ENCODE data around the gene UBASH3B. TPM values are rescaled to one million over a fixed set of nuclear protein-coding genes. Genes with fewer than 3 reads are reported as not detected.
"Not testable (repeated sequence)": the region's sequence is repeated elsewhere in the genome, so short reads cannot be mapped to it uniquely, and the experiment has no call there.

The UBASH3B gene
- total and polyA plus RNA-seq, 7 donors: 1.4 to 17.5 (median 8.5) TPM

- peak in 2 of 4 donors; percentile 23 to 61 for ATAC-seq
- intact Hi-C loops (cut with DNase I): loop anchor here (2.0 to 5.0 kb wide), 3 partner anchors 57 to 273 kb away; no protein-coding TSS in a partner anchor
Observed at GRCh38 chr11:122853971-122854446, 198.5 kb downstream of the UBASH3B start.

GRCh38 chr11:122861631-122862030 lies 206.1 kb downstream of the UBASH3B start:
- no peaks in the 10 kb centered on the region for H3K36me3 ChIP-seq (ENCODE audit: insufficient read depth in 1 of 2, low read depth in 1 of 2)
- H3K27ac ChIP-seq: no peak overlapping the region
- TF ChIP-seq CTCF (IDR thresholded peaks at IDR 0.05): no peak
- no peak for DNase-seq
- 81 to 88% (median 86%) methylated on average over 3 of the region's 3 CpGs for WGBS, 3 donors
- peaks cover 1 to 12% (median 5%) of the 10 kb centered on the region in 3 donors for H3K27me3 ChIP-seq (ENCODE audit: insufficient read depth in 3 of 3, low read length in 2 of 3)
- intact Hi-C loops (cut with DNase I): loop anchor here (2.0 to 10.0 kb wide), 2 partner anchors 161 to 163 kb away; no protein-coding TSS in a partner anchor
- no peak overlapping the region for H3K4me3 ChIP-seq
- ATAC-seq: no peak
- no peaks in the 10 kb centered on the region for H3K4me1 ChIP-seq
- H3K9me3 ChIP-seq: no peaks in the 10 kb centered on the region

More at GRCh38 chr11:122853971-122854446, 198.5 kb downstream of the UBASH3B start:
- Histone ChIP-seq H3K36me3 (ENCODE audit: insufficient read depth in 1 of 2, low read depth in 1 of 2) (no peaks in the 10 kb centered on the region), H3K27me3 (ENCODE audit: insufficient read depth in 3 of 3, low read length in 2 of 3) (no peaks in the 10 kb centered on the region), H3K4me1 (no peaks in the 10 kb centered on the region), H3K27ac (no peak overlapping the region), H3K4me3 (no peak overlapping the region), H3K9me3 (no peaks in the 10 kb centered on the region)
- DNase-seq: no peak
- 32 to 34% (median 34%) methylated on average over 3 of the region's 3 CpGs for WGBS, 3 donors
- peak; percentile 63 for TF ChIP-seq CTCF (IDR thresholded peaks at IDR 0.05)

GRCh38 chr11:122862091-122862490 lies 206.6 kb downstream of the UBASH3B start:
- ATAC-seq: no peak
- no peak for TF ChIP-seq CTCF (IDR thresholded peaks at IDR 0.05)
- WGBS, 3 donors: 85 to 98% (median 94%) methylated on average over 1 of the region's 1 CpG
- Histone ChIP-seq H3K9me3 (no peaks in the 10 kb centered on the region), H3K36me3 (ENCODE audit: insufficient read depth in 1 of 2, low read depth in 1 of 2) (no peaks in the 10 kb centered on the region), H3K27me3 (ENCODE audit: insufficient read depth in 3 of 3, low read length in 2 of 3) (peaks cover 3 to 12% (median 5%) of the 10 kb centered on the region in 3 donors), H3K4me1 (no peaks in the 10 kb centered on the region), H3K27ac (no peak overlapping the region), H3K4me3 (no peak overlapping the region)
- DNase-seq: no peak
- intact Hi-C loops (cut with DNase I): loop anchor here (2.0 to 10.0 kb wide), 2 partner anchors 161 to 163 kb away; no protein-coding TSS in a partner anchor

GRCh38 chr11:122863154-122863553 lies 207.6 kb downstream of the UBASH3B start:
- ATAC-seq; DNase-seq; H3K9me3 ChIP-seq; H3K4me3 ChIP-seq; H3K4me1 ChIP-seq; H3K27ac ChIP-seq; H3K36me3 ChIP-seq (ENCODE audit: insufficient read depth in 1 of 2, low read depth in 1 of 2): not testable (repeated sequence)
- H3K27me3 ChIP-seq (ENCODE audit: insufficient read depth in 3 of 3, low read length in 2 of 3): peaks cover 3 to 12% (median 5%) of the 10 kb centered on the region in 3 donors
- intact Hi-C loops (cut with DNase I): loop anchor here (2.0 to 10.0 kb wide), 2 partner anchors 160 to 162 kb away; no protein-coding TSS in a partner anchor
- 67 to 93% (median 91%) methylated on average over 1 of the region's 1 CpG for WGBS, 3 donors

- Histone ChIP-seq H3K9me3 (no peaks in the 10 kb centered on the region), H3K27me3 (ENCODE audit: insufficient read depth in 3 of 3, low read length in 2 of 3) (peaks cover 3 to 12% (median 5%) of the 10 kb centered on the region in 3 donors), H3K27ac (no peak overlapping the region), H3K4me1 (no peaks in the 10 kb centered on the region), H3K36me3 (ENCODE audit: insufficient read depth in 1 of 2, low read depth in 1 of 2) (no peaks in the 10 kb centered on the region), H3K4me3 (no peak overlapping the region)
- WGBS, 3 donors: 27 to 34% (median 33%) methylated on average over 7 of the region's 7 CpGs
- intact Hi-C loops (cut with DNase I): loop anchor here (2.0 to 10.0 kb wide), 2 partner anchors 159 to 161 kb away; no protein-coding TSS in a partner anchor
- ATAC-seq (no peak), DNase-seq (peak in 1 of 2 donors; percentile 31)
- TF ChIP-seq CTCF (IDR thresholded peaks at IDR 0.05): peak; percentile 66
Observed at GRCh38 chr11:122863704-122864326, 208.3 kb downstream of the UBASH3B start.
